ENCODE measurements around the gene ACP7.

DNA sequence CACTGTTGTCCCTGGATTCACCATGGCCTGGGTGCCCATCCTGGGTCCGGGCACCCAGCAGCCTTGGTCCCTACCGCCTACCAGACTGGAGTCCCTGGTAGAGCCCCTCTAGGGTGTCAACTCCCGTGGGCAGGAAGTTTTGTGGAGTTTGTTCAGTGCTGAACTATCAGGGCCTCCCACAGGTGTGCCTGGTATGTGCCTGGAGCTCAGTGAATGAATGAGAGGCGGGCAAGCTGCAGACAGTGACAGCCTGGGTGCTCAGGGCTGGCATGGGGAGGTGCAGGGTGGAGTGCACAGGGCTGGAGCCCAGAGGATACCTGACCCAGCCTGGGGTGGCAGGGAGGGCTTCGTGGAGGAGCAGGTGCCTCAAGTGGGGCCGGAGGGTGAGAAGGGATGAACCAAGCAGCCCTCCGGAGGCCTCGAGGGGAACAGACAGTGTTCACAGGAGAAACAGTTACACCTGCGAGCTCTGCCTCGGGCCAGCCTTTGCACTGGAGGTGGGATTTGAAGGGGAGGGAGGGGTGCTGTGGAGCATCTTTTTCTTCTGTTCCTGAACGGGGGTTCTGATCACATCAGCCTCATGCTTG, 71.0 kb downstream of the ACP7 start:
- no peak for TF ChIP-seq EP300 (IDR thresholded peaks at IDR 0.05)
- TF ChIP-seq CTCF (IDR thresholded peaks at IDR 0.05), result no peak
